Smooth muscle cell (in vitro differentiated cells): ENCODE measurements around the gene CTNNA2. TPM values are rescaled to one million over a fixed set of nuclear protein-coding genes. Genes with fewer than 3 reads are reported as not detected.

ENCODE experiments used
- DNase-seq: peaks from one replicate; lab custom pipeline; 2025; ENCODE audit not compliant: unreplicated experiment; lab: John Stamatoyannopoulos, UW
- H2AFZ ChIP-seq: fragments of 200-600 bp; sonication (generic); 2 replicates; pipeline ENCODE4 v1.6.0; 2016; ENCODE audit warnings: antibody characterized with exemption, low read depth, mild to moderate bottlenecking
- H3F3A ChIP-seq: fragments of 200-600 bp; sonication (generic); 2 replicates; pipeline ENCODE4 v1.6.0; 2017; ENCODE audit warnings: antibody characterized with exemption, low read depth
- H3K27ac ChIP-seq: fragments of 200-600 bp; sonication (generic); 2 replicates; pipeline ENCODE4 v1.5.1; 2016; ENCODE audit warnings: low read depth, mild to moderate bottlenecking
- H3K27me3 ChIP-seq: fragments of 200-600 bp; sonication (generic); 2 replicates; pipeline ENCODE4 v1.6.1; 2016; ENCODE audit warnings: low read depth, mild to moderate bottlenecking
- H3K36me3 ChIP-seq: fragments of 200-600 bp; sonication (generic); 2 replicates; pipeline ENCODE4 v1.5.1; 2016; ENCODE audit warnings: low read depth
- H3K4me1 ChIP-seq: fragments of 200-600 bp; sonication (generic); 2 replicates; pipeline ENCODE4 v1.5.1; 2016; ENCODE audit warnings: low read depth
- H3K4me2 ChIP-seq: fragments of 200-600 bp; sonication (generic); 2 replicates; pipeline ENCODE4 v1.6.0; 2016; ENCODE audit warnings: mild to moderate bottlenecking
- H3K4me3 ChIP-seq: fragments of 200-600 bp; sonication (generic); 2 replicates; pipeline ENCODE4 v1.5.1; 2016; ENCODE audit warnings: mild to moderate bottlenecking
- H3K79me2 ChIP-seq: fragments of 200-600 bp; sonication (generic); 2 replicates; pipeline ENCODE4 v1.6.0; 2016; ENCODE audit warnings: low read depth, mild to moderate bottlenecking
- H3K9ac ChIP-seq: fragments of 200-600 bp; sonication (generic); 2 replicates; pipeline ENCODE4 v1.6.0; 2016; ENCODE audit warnings: low read depth
- H3K9me3 ChIP-seq: fragments of 200-600 bp; sonication (generic); replicated peaks from 2 replicates; pipeline ENCODE4 v1.5.1; 2016; ENCODE audit warnings: low read depth
- H4K20me1 ChIP-seq: fragments of 200-600 bp; sonication (generic); 2 replicates; pipeline ENCODE4 v1.6.0; 2016; ENCODE audit warnings: low read depth
- CTCF ChIP-seq: fragments of 200-600 bp; sonication (generic); IDR thresholded peaks from 2 replicates; pipeline ENCODE4 v1.5.1; 2017; ENCODE audit warnings: borderline replicate concordance, mild to moderate bottlenecking, antibody characterized with exemption; ENCODE audit not compliant: insufficient read depth, poor library complexity, severe bottlenecking
- WGBS: methylation state at CpG from one replicate; pipeline ENCODE4 v1.1.7; 2016; ENCODE audit warnings: low lambda C conversion rate; 5-methylcytosine and 5-hydroxymethylcytosine counted together
- polyA plus RNA-seq: library from polyadenylated mRNA; unstranded; fragments of >200 nt; fragmentation: Nextera tagmentation; extraction: Ambion mirVana; gene quantifications from 2 replicates; pipeline ENCODE4 v1.2.1, GENCODE V29; 2016
- total RNA-seq: library from RNA; depleted of rRNA; stranded (reverse); fragments of >200 nt; gene quantifications from 2 replicates; pipeline ENCODE4 v1.2.3, GENCODE V29; 2014

The CTNNA2 gene
- total and polyA plus RNA-seq, 2 experiments from 2014 or later, result not detected

- H3K4me2 ChIP-seq, result no peak overlapping the region
- H3F3A ChIP-seq, result no peaks in the 10 kb centered on the region
- H3K27me3 ChIP-seq, result no peaks in the 10 kb centered on the region
- no peaks in the 10 kb centered on the region for H3K79me2 ChIP-seq
- no peak overlapping the region for H3K27ac ChIP-seq
- TF ChIP-seq CTCF, result no peak
- no peaks in the 10 kb centered on the region for H3K36me3 ChIP-seq
- whole genome bisulfite sequencing, result 98% methylated on average over 1 of the region's 1 CpG
- no peak overlapping the region for H2AFZ ChIP-seq
- H3K9ac ChIP-seq, result no peak overlapping the region
- no peak overlapping the region for H3K4me3 ChIP-seq
- H3K9me3 ChIP-seq, result no peaks in the 10 kb centered on the region
- no peak for DNase-seq
- no peaks in the 10 kb centered on the region for H4K20me1 ChIP-seq
- H3K4me1 ChIP-seq, result no peaks in the 10 kb centered on the region
Observed at GRCh38 chr2:80057956-80058355, 545.1 kb downstream of the CTNNA2 start.

- no peak overlapping the region for H3K9ac ChIP-seq
- no peaks in the 10 kb centered on the region for H3K27me3 ChIP-seq
- no peak for TF ChIP-seq CTCF
- no peaks in the 10 kb centered on the region for H3K79me2 ChIP-seq
- no peaks in the 10 kb centered on the region for H3K4me1 ChIP-seq
- no peak for DNase-seq
- no peaks in the 10 kb centered on the region for H3F3A ChIP-seq
- H3K4me2 ChIP-seq, result no peak overlapping the region
- H3K4me3 ChIP-seq, result no peak overlapping the region
- no peak overlapping the region for H2AFZ ChIP-seq
- H4K20me1 ChIP-seq, result no peaks in the 10 kb centered on the region
- H3K36me3 ChIP-seq, result no peaks in the 10 kb centered on the region
- H3K9me3 ChIP-seq, result no peaks in the 10 kb centered on the region
- 88% methylated on average over 4 of the region's 4 CpGs for WGBS
- H3K27ac ChIP-seq, result no peak overlapping the region
Observed at GRCh38 chr2:80058562-80058961, 545.7 kb downstream of the CTNNA2 start.

GRCh38 chr2:80059447-80059846, 546.6 kb downstream of the CTNNA2 start:
- WGBS, result 90% methylated on average over 5 of the region's 5 CpGs

More at GRCh38 chr2:80059447-80059846, 546.6 kb downstream of the CTNNA2 start:
- H3K36me3 ChIP-seq, result no peaks in the 10 kb centered on the region
- TF ChIP-seq CTCF, result no peak
- no peak overlapping the region for H3K27ac ChIP-seq
- no peaks in the 10 kb centered on the region for H3K27me3 ChIP-seq
- H2AFZ ChIP-seq, result no peak overlapping the region
- H3K79me2 ChIP-seq, result no peaks in the 10 kb centered on the region
- DNase-seq, result no peak
- no peak overlapping the region for H3K4me3 ChIP-seq
- no peak overlapping the region for H3K9ac ChIP-seq
- no peak overlapping the region for H3K4me2 ChIP-seq
- no peaks in the 10 kb centered on the region for H3K9me3 ChIP-seq
- H3K4me1 ChIP-seq, result no peaks in the 10 kb centered on the region
- H4K20me1 ChIP-seq, result no peaks in the 10 kb centered on the region
- H3F3A ChIP-seq, result no peaks in the 10 kb centered on the region
